Measurements from ENCODE around the gene NIPBL.
"Not testable (repeated sequence)": the region's sequence is repeated elsewhere in the genome, so short reads cannot be mapped to it uniquely, and the experiment has no call there.

NIPBL gene

GRCh38 chr5:36950586-36951457 lies 74.3 kb downstream of the NIPBL start:
- DNase-seq: no peak

GRCh38 chr5:36953043-36953442 lies 76.5 kb downstream of the NIPBL start:
- no peak for DNase-seq

GRCh38 chr5:36957953-36958537 lies 81.5 kb downstream of the NIPBL start:
- no peak for DNase-seq

- DNase-seq: no peak
These were observed 82.0 kb downstream of the NIPBL start for GRCh38 chr5:36958612-36959011.

GRCh38 chr5:36965179-36965578 lies 88.6 kb downstream of the NIPBL start:
- no peak for DNase-seq

GRCh38 chr5:36969700-36970395 lies 93.3 kb downstream of the NIPBL start:
- DNase-seq: no peak

GRCh38 chr5:36978196-36978595 lies 101.6 kb downstream of the NIPBL start:
- DNase-seq: no peak

- DNase-seq: no peak
These were observed 105.6 kb downstream of the NIPBL start for GRCh38 chr5:36982146-36982545.

- DNase-seq: no peak
These were observed 108.8 kb downstream of the NIPBL start for GRCh38 chr5:36985387-36985786.

GRCh38 chr5:36988396-36988795 lies 111.8 kb downstream of the NIPBL start:
- DNase-seq: no peak

GRCh38 chr5:36998578-36998977 lies 122.0 kb downstream of the NIPBL start:
- DNase-seq: no peak

- no peak for DNase-seq
These were observed 125.7 kb downstream of the NIPBL start for GRCh38 chr5:37002176-37002751.

GRCh38 chr5:37005252-37005651 lies 128.7 kb downstream of the NIPBL start:
- no peak for DNase-seq

- DNase-seq: no peak
These were observed 129.5 kb downstream of the NIPBL start for GRCh38 chr5:37005946-37006540.

GRCh38 chr5:37013181-37013580 lies 136.6 kb downstream of the NIPBL start:
- not testable (repeated sequence) for DNase-seq

- DNase-seq: no peak
These were observed 137.8 kb downstream of the NIPBL start for GRCh38 chr5:37014321-37014720.

- DNase-seq: no peak
These were observed 139.5 kb downstream of the NIPBL start for GRCh38 chr5:37015795-37016666.

GRCh38 chr5:37028910-37029309 lies 152.3 kb downstream of the NIPBL start:
- no peak for DNase-seq

GRCh38 chr5:37029436-37029835 lies 152.9 kb downstream of the NIPBL start:
- no peak for DNase-seq

GRCh38 chr5:37034955-37035354 lies 158.4 kb downstream of the NIPBL start:
- no peak for DNase-seq

GRCh38 chr5:37037840-37038239 lies 161.3 kb downstream of the NIPBL start:
- no peak for DNase-seq

GRCh38 chr5:37039824-37040223 lies 163.3 kb downstream of the NIPBL start:
- DNase-seq: no peak

Data from NCI-H2171 (cell line).